HG02763 (cell line): ENCODE results near the gene ENDOD1.
"Not testable (repeated sequence)": the region's sequence is repeated elsewhere in the genome, so short reads cannot be mapped to it uniquely, and the experiment has no call there.

Experiments used
- ATAC-seq: cut with Tn5 transposase; IDR thresholded peaks from one replicate; pipeline ENCODE4 v1.9.1; 2021; ENCODE audit warnings: mild to moderate bottlenecking, moderate library complexity; ENCODE audit not compliant: unreplicated experiment

Gene ENDOD1

DNA sequence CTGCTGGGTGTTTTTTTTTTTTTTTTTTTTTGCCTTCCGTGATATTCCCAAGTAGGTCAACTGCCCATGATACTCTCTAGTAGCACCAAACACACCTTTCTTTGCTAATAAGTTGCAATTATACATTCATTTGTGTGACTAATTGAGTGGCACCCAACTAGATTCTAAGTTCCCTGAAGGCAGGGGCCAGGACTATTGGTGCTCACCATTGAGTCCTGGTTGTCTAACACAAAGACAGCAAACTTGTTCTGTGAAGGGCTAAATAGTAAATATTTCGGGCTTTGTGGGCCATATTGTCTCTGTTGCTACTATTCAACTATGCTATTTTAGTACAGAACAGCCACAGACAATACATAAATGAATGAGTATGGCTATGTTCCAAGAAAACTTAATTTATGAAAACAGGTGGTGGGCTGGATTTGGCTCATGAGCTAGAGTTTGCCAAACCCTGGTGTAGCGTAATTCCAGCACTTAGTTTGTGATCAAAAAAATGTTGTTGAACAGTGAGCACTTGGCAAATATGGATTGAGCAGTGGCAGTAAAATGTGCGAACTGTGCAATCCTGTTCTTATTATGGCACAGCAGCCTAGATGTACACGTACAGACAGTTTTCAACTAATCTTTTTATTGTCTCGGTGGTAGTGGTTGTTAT, 11.3 kb downstream of the ENDOD1 start:
- ATAC-seq = no peak

DNA sequence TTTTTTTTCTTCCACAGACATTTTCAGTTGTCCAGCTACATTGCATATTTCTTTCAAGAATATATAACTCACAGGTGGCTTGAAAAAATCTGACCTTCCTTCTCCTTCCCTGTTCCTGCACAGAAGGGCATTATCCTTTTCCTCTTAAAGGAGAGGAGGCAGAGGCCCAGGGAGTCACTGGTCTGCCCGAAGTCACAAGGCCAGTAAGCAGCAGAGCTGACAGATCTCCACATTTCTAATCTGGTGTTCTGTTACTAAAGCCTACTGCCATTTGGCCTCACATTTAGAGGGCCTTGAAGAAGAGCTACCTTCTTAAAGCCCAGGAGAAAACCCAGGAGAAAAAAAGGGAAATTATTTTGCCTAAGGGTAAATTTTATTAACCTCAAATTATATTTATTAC, 12.3 kb downstream of the ENDOD1 start:
- ATAC-seq = no peak

DNA sequence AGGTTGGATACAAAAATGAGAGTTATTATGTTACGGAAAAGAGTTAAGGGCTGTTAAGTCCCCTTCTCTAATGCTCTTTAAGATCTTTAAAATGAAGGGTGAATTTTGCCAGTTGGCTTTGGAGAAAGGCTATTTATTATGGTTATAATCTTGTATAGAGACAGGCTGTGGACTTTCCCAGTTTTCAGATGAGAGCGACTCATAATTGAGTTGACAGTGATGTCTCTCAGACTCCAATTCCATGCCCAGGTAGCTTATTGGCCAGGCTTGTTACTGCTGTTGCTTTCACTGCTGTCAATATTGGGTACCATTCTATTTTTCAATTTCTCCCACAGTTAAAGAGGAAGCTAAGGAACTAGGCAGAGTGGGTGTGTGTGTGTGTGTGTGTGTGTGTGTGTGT, 13.1 kb downstream of the ENDOD1 start:
- ATAC-seq = no peak

DNA sequence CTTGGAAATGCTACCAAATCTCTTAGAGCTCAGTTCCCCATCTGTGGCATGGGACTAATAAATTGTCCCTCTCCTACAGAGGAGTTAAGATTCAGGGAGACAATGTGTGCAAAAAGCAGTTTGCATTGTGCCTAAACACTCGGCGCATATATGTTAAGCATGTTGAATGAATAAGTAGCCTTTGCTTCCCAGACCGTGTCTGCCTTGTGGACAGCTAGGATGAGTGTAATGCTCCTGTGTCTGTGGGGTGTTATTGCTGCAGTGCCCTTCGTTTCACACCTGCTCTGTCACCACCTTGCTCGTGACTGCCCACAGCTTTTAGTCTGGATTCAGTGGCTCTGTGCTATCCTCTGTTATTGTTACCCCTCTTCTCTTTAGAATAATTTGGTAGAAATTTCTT, 14.1 kb downstream of the ENDOD1 start:
- no peak for ATAC-seq

DNA sequence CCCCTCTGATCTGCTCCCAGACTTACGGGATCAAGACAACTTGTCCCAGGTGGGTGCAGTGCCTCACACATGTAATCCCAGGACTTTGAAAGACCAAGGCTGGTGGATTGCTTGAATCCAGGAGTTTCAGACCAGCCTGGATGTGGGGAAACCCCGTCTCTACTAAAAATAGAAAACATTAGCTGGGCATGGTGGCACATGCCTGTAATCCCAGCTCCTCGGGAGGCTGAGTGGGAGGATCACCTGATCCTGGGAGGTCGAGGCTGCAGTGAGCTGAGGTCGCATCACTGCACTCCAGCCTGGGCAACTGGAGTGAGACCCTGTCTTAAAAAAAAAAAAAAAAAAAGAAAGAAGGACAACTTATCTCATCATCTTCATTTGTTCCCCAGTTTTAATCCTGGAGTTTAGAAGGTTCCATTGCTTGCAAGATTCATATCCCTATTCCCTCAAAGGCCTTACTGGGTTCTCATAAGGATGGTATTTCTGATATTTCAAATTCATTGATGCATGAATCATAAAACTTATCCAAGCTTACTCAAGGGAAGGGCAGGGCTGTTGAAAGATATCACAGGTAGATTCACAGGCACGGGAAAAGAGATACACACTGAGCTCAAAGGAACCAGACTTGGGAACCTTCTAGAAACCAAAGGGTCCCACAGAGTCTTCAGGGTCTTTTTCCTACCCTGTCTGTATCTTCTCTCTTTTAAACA, 14.6 kb downstream of the ENDOD1 start:
- ATAC-seq = no peak

DNA sequence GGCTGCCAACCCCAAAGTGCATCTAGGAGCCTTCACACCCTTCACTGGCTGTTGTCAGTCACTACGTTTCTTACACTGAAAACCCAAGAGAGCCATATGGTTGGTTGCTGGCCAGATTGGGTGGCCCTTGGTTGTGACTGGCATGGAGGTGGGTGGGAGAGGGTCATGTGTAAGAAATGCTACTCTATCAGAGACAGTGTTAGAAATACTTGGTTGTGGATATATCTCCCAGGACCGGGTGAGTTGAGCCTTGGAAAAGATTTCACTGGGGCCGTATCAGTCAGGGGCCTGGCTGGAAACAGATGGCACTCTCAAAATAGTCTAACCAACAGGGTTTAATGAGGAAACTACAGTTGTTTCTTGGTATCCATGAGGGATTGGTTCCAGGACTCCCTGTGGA, 15.2 kb downstream of the ENDOD1 start:
- no peak for ATAC-seq

DNA sequence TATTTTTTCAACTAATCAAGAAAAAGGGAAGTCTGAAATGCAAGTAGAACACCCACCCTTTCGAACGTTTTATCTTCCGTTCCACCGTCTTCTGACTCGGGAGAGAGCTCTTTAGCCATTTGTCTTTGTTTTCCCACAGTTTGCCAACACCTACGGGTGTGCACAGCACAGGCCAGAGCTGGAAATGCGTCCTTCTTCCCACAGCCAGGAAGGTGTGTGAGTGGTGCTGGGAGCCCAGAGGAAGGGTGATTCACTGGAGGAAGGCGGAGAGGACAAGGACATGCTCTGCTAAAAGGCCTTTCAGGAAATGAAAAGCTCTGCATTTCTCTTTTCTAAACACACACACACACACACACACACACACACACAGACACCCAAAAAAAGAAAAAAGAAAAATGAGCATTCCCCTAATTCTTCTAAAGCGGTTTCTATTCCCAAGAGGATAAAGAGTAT, 18.5 kb downstream of the ENDOD1 start:
- ATAC-seq = no peak

DNA sequence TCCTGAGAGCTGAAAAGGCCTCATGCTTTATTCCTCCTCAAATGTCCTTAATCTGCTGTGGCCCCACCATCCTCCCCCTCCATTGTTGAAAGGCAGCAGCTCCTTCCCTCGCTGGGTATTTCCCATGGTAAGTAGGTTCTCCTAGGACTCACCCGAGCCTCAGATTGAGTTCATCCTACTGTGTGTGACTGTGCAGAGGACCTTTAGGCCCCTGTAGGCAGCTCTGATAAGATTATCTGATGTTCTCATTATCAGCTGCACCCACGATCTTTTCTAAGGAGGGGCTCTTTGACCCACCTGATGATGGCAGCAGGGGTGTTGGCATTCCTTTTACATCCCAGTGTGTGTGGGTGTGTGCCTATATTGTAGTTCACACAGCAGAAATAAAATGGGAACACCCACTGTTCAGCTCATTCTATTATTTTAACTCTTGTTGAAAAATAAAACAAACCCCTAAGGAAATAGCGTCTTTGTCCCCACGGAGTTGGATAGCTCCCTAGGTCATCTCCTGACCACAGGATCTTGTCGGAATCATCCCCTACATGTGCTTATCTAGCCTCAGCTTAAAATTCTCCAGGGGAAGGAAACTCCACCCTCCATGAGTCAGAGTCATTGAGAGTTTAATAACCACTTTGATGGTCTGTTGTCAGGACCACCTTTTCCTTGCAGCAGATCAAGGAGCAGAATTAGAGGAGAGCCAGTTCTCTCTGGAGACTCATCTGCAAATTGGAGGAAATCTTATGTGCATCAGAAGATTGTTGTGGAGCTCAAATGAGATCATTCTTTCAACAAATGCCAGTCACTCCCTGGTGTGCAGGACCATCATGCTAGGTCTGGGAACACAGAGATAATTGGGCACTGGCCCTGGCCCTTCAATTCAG, 19.3 kb downstream of the ENDOD1 start:
- no peak for ATAC-seq

DNA sequence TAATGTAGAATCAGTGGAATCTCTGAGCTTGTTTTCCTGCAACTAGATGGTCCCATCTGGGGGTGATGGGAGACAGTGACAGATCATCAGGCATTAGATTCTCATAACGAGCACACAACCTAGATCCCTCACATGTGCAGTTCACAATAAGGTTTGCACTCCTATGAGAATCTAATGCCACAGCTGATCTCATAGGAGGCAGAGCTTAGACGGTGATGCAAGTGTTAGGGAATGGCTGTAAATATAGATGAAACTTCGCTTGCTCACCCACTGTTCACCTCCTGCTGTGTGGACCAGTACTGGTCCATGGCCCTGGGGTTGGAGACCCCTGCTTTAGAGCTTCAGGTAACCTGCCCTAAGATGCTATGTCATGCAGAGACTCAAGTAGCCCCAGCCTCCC, 21.8 kb downstream of the ENDOD1 start:
- ATAC-seq = not testable (repeated sequence)

DNA sequence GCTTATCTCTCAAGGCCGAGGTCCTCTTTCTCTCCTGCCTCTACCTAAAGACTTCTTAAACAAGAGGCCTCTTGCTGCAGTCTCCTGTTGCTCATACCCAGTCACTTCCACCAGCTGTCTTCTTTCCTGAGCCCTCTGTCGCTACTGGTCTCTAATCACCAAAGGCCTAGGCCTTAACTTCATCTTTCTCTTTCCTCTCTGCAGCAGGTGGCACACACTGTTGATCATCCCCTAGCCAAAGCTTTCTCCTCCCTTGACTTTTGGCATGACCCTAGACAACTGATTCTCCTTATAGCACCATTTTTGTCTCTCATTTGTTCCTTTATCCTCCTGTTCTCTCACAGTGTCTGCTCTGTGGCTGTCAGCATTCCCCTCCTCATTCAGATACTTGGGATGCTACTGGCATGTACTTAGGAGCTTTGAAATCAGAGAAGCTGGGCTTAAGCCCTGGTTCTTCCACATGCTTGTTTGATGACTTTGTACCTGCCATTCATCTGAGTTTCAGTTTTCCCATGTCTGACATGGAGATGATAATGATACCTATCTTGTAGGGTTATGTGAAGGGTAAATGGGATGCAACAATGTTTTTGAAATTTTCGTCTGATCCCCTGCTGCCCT, 22.4 kb downstream of the ENDOD1 start:
- ATAC-seq = no peak

DNA sequence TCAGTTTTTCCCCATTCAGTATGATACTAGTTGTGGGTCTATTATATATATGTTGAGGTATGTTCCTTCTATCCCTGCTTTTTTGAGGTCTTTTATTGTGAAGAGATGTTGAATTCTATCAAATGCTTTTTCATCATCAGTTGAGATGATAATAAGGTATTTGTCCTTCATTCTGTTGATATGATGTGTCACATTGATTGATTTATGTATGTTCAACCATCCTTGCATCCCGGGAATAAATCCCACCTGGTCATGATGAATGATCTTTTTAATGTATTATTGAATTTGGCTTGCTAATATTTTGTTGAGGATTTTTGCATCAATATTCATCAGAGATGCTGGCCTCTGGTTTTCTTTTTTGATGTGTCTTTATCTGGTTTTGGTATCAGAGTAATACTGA, 26.0 kb downstream of the ENDOD1 start:
- ATAC-seq = no peak

DNA sequence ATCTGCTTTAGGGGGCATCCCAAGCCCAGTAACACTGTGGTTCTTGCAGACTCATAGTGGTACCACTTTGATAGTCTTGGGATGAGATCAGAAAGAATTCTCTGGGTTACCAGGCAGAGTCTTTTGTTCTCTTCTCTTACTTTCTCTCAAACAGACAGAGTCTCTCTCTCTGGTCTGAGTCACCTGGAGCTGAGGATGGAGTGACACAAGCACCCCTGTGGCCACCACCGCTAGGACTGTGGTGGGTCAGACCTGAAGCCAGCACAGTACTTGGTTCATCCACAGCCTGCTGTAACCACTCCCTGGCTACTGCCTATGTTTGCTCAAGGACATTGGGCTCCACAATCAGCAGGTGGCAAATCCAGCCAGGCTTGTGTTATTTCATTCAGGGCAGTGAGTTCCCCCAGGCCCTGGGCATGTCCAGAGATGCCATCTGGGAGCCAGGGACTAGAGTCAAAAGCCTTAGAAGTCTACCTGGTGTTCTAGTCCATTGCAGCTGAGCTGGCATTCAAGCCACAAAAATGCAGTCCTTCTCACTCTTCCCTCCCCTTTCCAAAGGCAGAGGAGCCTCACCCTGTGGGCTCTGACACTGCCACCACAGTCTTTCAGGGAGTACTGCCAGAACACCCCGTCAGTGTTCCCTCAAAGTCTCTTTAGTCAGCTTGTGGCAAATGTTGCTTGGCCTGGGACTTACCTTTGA, 29.9 kb downstream of the ENDOD1 start:
- no peak for ATAC-seq

DNA sequence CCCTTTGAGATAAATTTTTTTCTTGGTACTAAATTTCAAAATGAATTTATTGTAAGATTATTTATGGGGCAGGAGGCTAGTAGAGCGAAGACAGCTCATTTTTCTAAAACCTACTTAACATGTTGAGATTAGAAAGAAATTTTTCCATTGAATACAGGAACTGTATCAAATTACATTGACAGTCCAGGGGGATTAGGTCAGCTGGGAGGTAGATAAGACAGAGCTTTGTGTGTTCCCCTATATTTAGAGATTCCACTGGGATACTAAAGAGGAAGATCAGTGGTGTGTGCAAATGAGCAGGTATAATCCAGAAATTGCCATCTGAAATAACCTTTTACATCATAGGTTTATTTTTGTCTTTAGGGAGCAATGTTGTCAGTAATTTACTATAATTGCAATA, 32.1 kb downstream of the ENDOD1 start:
- no peak for ATAC-seq

DNA sequence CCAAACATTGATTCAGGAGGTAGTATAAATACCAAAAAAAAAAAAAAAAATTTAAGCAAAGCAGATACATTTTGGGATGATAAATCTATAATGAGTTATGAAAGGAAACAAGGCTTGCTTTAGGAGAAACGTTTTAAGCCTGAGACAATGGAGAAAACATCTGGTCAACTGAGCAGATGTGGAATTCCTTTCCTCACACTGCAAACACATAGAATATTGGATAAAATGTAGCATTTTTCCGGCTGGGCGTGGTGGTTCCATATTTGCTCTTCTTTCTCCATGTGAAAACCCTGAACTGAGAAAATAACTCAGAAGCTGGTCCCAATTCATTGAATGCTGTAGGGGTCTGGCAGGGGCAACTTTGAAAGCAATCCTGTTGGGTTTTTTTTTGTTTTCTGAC, 33.9 kb downstream of the ENDOD1 start:
- no peak for ATAC-seq

DNA sequence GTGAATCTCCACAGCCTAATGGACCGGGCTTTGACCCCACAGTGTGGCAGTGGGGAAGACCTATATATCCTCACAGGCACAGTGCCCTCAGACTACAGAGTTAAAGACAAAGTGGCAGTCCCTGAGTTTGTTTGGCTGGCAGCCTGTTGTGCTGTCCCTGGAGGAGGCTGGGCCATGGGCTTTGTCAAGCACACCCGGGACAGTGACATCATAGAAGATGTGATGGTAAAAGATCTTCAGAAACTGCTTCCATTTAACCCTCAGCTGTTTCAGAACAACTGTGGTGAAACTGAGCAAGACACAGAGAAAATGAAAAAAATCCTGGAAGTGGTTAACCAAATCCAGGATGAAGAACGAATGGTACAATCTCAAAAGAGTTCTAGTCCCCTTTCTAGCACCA, 39.0 kb downstream of the ENDOD1 start:
- ATAC-seq = no peak

DNA sequence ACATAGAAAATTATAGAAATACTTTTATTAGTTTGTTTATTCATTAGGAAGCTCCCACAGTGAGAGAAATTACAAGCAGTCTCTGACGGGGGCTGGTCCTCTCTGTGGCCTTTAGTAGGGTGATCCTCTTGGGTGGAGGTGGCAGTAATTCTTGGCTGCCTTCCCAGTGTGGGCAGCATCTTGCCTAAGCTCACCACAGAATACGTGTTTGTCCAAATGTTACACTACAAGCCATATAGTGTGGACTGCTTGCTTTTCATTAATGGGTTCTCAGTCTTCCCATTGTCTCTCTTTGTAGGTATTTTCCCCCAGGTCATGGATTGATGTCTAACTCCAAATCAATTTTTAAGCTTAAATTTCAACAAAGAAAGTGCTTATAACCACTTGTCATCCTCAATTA, 43.3 kb downstream of the ENDOD1 start:
- ATAC-seq = no peak

DNA sequence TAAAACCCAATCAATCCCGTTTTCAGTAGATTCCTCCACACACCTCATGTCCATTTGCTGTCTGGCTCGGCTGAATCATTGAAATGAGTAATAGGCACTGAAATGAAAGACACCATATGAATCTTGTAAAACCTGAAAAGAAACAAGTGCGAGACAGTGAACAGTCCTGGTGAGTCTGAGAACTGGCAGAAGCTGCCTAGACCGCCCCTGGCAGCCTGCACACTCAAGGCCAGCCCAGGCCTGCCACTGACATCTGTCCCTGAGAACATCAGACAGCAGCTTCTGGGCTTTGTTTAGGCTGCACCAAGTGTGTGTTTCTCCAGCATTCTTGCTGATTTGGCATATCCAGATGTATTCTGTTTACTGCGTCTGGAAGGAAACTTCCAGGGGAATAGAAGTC, 44.8 kb downstream of the ENDOD1 start:
- ATAC-seq = no peak

DNA sequence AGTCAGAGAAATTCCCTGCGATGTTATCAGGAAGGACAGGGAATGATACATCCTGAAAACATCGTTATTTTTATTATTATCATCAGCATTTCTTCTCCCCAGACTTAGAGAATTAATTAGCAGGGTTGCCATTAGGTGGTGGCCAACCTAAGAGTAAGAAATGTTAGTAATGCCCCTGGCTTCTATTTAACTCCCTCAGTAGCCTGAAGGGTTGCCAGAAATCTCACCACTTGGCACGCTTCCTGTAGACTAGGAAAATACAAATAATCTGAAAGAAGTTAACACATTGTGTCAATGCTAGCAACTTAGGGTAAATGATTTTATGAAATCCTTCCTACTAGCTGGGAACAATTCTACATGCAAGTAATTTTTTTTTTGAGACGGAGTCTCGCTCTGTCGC, 45.5 kb downstream of the ENDOD1 start:
- ATAC-seq = no peak

DNA sequence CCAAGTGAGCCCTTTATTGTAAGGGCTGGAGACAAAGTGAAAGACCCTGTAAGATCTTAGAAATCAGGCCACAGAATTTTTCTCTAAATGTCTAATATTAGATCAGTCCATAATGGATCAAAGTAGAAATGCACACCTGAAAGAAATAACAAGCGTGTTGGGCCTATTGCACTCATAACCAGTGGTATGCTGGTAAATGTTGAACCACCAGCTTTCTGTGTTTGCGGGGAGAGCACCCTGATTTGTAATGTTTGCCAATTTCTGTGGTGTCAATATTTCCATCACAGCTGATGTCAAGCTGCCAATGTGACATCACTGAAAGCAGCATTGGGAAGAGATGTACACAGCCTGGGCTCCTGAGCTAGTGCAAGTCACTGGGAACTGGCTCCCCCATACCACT, 46.2 kb downstream of the ENDOD1 start:
- ATAC-seq = no peak

DNA sequence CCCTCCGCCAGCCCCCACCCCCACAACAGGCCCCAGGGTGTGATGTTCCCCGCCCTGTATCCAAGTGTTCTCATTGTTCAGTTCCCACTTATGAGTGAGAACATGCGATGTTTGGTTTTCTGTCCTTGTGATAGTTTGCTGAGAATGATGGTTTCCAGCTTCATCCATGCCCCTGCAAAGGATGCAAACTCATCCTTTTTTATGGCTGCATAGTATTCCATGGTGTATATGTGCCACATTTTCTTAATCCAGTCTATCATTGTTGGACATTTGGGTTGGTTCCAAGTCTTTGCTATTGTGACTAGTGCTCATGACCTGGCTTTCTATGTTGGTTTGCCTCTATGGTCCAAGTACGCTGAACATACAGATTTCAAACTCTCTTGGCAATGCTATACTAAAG, 47.1 kb downstream of the ENDOD1 start:
- not testable (repeated sequence) for ATAC-seq

DNA sequence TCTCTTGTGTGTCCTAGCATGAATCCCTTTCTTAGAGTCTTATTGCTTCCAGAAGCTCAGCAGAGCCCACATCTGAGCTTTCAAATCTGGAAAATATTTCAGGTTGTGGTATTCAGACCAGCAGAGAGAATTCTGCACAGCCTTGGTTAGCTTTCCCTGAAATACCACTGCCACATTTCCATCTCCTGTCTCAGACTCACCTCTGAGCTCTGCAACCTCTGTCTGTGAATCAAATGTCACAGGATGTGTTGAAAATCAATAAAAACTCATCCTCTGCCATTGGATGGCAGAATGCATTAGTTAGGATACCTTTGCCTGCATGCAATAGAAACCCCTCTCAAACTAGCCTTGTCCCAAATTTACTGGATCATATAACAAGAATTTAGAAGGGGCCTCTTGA, 47.7 kb downstream of the ENDOD1 start:
- ATAC-seq = no peak
